Caco-2 (cell line): ENCODE data around the gene CACNB2. TPM values are rescaled to one million over a fixed set of nuclear protein-coding genes. Genes with fewer than 3 reads are reported as not detected.

Source experiments
- BruUV-seq: library from RNA; stranded (reverse); fragments of 400-500 nt; replicated peaks from 2 replicates; lab custom pipeline; 2021; lab: Mats Ljungman, UMichigan
- CTCF ChIA-PET: fragments of 300-600 bp; sonication (Branson Sonifier 250); formaldehyde crosslinking; loops from one replicate; lab custom pipeline; 2022; ENCODE audit warnings: antibody characterized with exemption; lab: Charles Lee
- POLR2A ChIA-PET: fragments of 300-600 bp; sonication (Branson Sonifier 250); formaldehyde crosslinking; loops from one replicate; lab custom pipeline; 2022; ENCODE audit warnings: antibody characterized with exemption; lab: Charles Lee
- DNase-seq, 2 experiments: peaks; one replicate each; pipeline versions ENCODE4 v3.0.0 to v3.0.0-alpha.2; 2020 to 2022
- H3K27me3 ChIP-seq: replicated peaks from 2 replicates; pipeline ENCODE4 v1.6.0; 2011; ENCODE audit warnings: low read length; ENCODE audit not compliant: control insufficient read depth, insufficient read depth
- H3K36me3 ChIP-seq: 2 replicates; pipeline ENCODE4 v1.5.1; 2011; ENCODE audit warnings: low read length; ENCODE audit not compliant: control insufficient read depth, insufficient read depth
- H3K4me1 ChIP-seq: fragments of 250-450 bp; sonication (Bioruptor Pico); 2 replicates; pipeline ENCODE4 v1.5.1; 2020; ENCODE audit warnings: mild to moderate bottlenecking
- H3K4me3 ChIP-seq: 2 replicates; pipeline ENCODE4 v1.5.1; 2011; ENCODE audit warnings: low read depth, mild to moderate bottlenecking, control low read depth, low read length
- H3K9me3 ChIP-seq: fragments of 250-450 bp; sonication (Bioruptor Pico); 2 replicates; pipeline ENCODE4 v1.5.1; 2020; ENCODE audit warnings: mild to moderate bottlenecking, moderate library complexity
- H3K27ac Mint-ChIP-seq: one replicate; pipeline ENCODE4 v1.8.0; 2022; ENCODE audit warnings: mixed read lengths; ENCODE audit not compliant: unreplicated experiment
- H3K27me3 Mint-ChIP-seq: one replicate; pipeline ENCODE4 v1.8.0; 2022; ENCODE audit warnings: mixed read lengths; ENCODE audit not compliant: insufficient read depth, unreplicated experiment
- H3K36me3 Mint-ChIP-seq: one replicate; pipeline ENCODE4 v1.8.0; 2022; ENCODE audit warnings: mild to moderate bottlenecking, mixed read lengths; ENCODE audit not compliant: insufficient read depth, unreplicated experiment
- H3K4me1 Mint-ChIP-seq: one replicate; pipeline ENCODE4 v1.8.0; 2022; ENCODE audit warnings: low read depth, mixed read lengths; ENCODE audit not compliant: unreplicated experiment
- H3K4me3 Mint-ChIP-seq: one replicate; pipeline ENCODE4 v1.8.0; 2022; ENCODE audit warnings: mild to moderate bottlenecking, moderate library complexity, mixed read lengths; ENCODE audit not compliant: unreplicated experiment
- H3K9me3 Mint-ChIP-seq: one replicate; pipeline ENCODE4 v1.8.0; 2022; ENCODE audit warnings: mixed read lengths; ENCODE audit not compliant: unreplicated experiment
- CTCF ChIP-seq, 2 experiments: fragments of 200-600 bp in 1 of 2; IDR thresholded peaks; 1 replicate in 1 of 2; 2 replicates in 1 of 2; pipeline versions ENCODE4 v1.5.1 to v1.8.0; 2011 to 2022; ENCODE audit warnings: antibody characterized with exemption in 1 of 2, control low read depth in 1 of 2, inconsistent platforms in 1 of 2, low read depth in 1 of 2, low read length in 1 of 2, mild to moderate bottlenecking in 1 of 2, moderate library complexity in 1 of 2; ENCODE audit not compliant: insufficient read depth in 1 of 2, severe bottlenecking in 1 of 2, unreplicated experiment in 1 of 2
- intact Hi-C: fragments of 100-400 bp; cut with micrococcal nuclease; formaldehyde crosslinking; loops from one replicate; pipeline ENCODE4 v1.10.0; 2022; ENCODE audit not compliant: unreplicated experiment
- total RNA-seq: library from RNA; stranded (reverse); gene quantifications from 2 replicates; pipeline ENCODE4 v1.2.3, GENCODE V29; 2022

The CACNB2 gene
- total RNA-seq, 1 experiment from 2014 or later, result 0.98 TPM

- no peak overlapping the region for H3K27ac Mint-ChIP-seq
- Histone ChIP-seq H3K36me3 (no peaks in the 10 kb centered on the region), H3K4me3 (no peak overlapping the region), H3K9me3 (no peaks in the 10 kb centered on the region), H3K4me1 (peaks cover 9% of the 10 kb centered on the region; the same call in 1 of the 2 replicates), H3K27me3 (no peaks in the 10 kb centered on the region)
- ChIA-PET CTCF (no interaction called here), POLR2A (no interaction called here)
- H3K9me3 Mint-ChIP-seq, result no peaks in the 10 kb centered on the region
- no peak overlapping the region for H3K4me3 Mint-ChIP-seq
- peaks cover 5% of the 10 kb centered on the region for H3K27me3 Mint-ChIP-seq
- H3K36me3 Mint-ChIP-seq, result no peaks in the 10 kb centered on the region
- DNase-seq, result no peak
- intact Hi-C loops, result no loop called here
- BruUV-seq, result no TSS peak
- peaks cover 7% of the 10 kb centered on the region for H3K4me1 Mint-ChIP-seq
- no peak for TF ChIP-seq CTCF (IDR thresholded peaks at IDR 0.05; ENCODE audit: insufficient read depth in 1 of 2, low read depth in 1 of 2, low read length in 1 of 2, severe bottlenecking in 1 of 2, unreplicated experiment in 1 of 2)
These were observed 42.7 kb upstream of the CACNB2 start for GRCh38 chr10:18097524-18097923.

GRCh38 chr10:18098201-18098600, 42.0 kb upstream of the CACNB2 start:
- no peaks in the 10 kb centered on the region for H3K36me3 Mint-ChIP-seq
- H3K27me3 ChIP-seq, result no peaks in the 10 kb centered on the region
- no TSS peak for BruUV-seq
- peaks cover 7% of the 10 kb centered on the region for H3K4me1 Mint-ChIP-seq
- no peak overlapping the region for H3K27ac Mint-ChIP-seq
- H3K9me3 ChIP-seq, result no peaks in the 10 kb centered on the region
- no peak for TF ChIP-seq CTCF (IDR thresholded peaks at IDR 0.05; ENCODE audit: insufficient read depth in 1 of 2, low read depth in 1 of 2, low read length in 1 of 2, severe bottlenecking in 1 of 2, unreplicated experiment in 1 of 2)
- no peaks in the 10 kb centered on the region for H3K36me3 ChIP-seq
- H3K4me1 ChIP-seq, result peaks cover 9% of the 10 kb centered on the region; the same call in 1 of the 2 replicates
- H3K9me3 Mint-ChIP-seq, result no peaks in the 10 kb centered on the region
- ChIA-PET POLR2A (no interaction called here), CTCF (interaction anchor here (0.7 kb wide), 1 partner anchor 10 kb away, joined by 3 read pairs; no protein-coding TSS in a partner anchor)
- intact Hi-C loops, result no loop called here
- no peak overlapping the region for H3K4me3 ChIP-seq
- no peak overlapping the region for H3K4me3 Mint-ChIP-seq
- no peak for DNase-seq
- peaks cover 5% of the 10 kb centered on the region for H3K27me3 Mint-ChIP-seq

- TF ChIP-seq CTCF (IDR thresholded peaks at IDR 0.05; ENCODE audit: insufficient read depth in 1 of 2, low read depth in 1 of 2, low read length in 1 of 2, severe bottlenecking in 1 of 2, unreplicated experiment in 1 of 2), result no peak
- Histone ChIP-seq H3K36me3 (no peaks in the 10 kb centered on the region), H3K9me3 (no peaks in the 10 kb centered on the region), H3K4me3 (no peak overlapping the region), H3K4me1 (peaks cover 6% of the 10 kb centered on the region; the same call in 1 of the 2 replicates), H3K27me3 (no peaks in the 10 kb centered on the region)
- Mint-ChIP-seq H3K27ac (no peak overlapping the region), H3K4me1 (peaks cover 4% of the 10 kb centered on the region), H3K27me3 (peaks cover 5% of the 10 kb centered on the region), H3K9me3 (no peaks in the 10 kb centered on the region), H3K36me3 (no peaks in the 10 kb centered on the region), H3K4me3 (no peak overlapping the region)
- intact Hi-C loops, result no loop called here
- BruUV-seq, result no TSS peak
- ChIA-PET POLR2A (no interaction called here), CTCF (no interaction called here)
- DNase-seq, result no peak
These were observed 40.8 kb upstream of the CACNB2 start for GRCh38 chr10:18099415-18099814.
